ENCODE data around the gene KLHL29. TPM values are rescaled to one million over a fixed set of nuclear protein-coding genes. Genes with fewer than 3 reads are reported as not detected.
A peak's percentile ranks its signal among the peaks of the same experiment; 100 is the strongest.

Gene KLHL29
- total RNA-seq, 1 experiment from 2014 or later: 2.4 TPM

- WGBS (ENCODE audit: extremely low coverage, insufficient read length, low lambda C conversion rate): no CpG with 5 or more reads among the region's 5 CpGs
- H3K4ac ChIP-seq (ENCODE audit: low read depth, low read length): no peak overlapping the region
These were observed 239.4 kb downstream of the KLHL29 start for GRCh38 chr2:23624378-23624777.

More at GRCh38 chr2:23624378-23624777, 239.4 kb downstream of the KLHL29 start:
- Mint-ChIP-seq H3K36me3 (ENCODE audit: insufficient read depth in 1 of 3, low read depth in 3 of 3) (peaks cover 0 to 8% (median 6%) of the 10 kb centered on the region in 3 experiments; a peak in 4 of 7 replicates), H3K9me3 (peaks cover 8 to 15% of the 10 kb centered on the region in 2 experiments), H3K27ac (no peak overlapping the region), H3K4me3 (no peak overlapping the region), H3K27me3 (ENCODE audit: low read depth) (no peaks in the 10 kb centered on the region; the same call in 1 of the 2 replicates), H3K4me1 (peaks cover 19 to 24% of the 10 kb centered on the region in 2 experiments)
- Histone ChIP-seq H2BK5ac (ENCODE audit: insufficient read length, low read length) (no peak overlapping the region), H2BK120ac (ENCODE audit: low read depth, low read length, poor library complexity, severe bottlenecking) (no peak overlapping the region), H4K5ac (ENCODE audit: insufficient read length, low read depth, low read length) (no peak overlapping the region), H3K27ac (ENCODE audit: insufficient read length, low read depth, low read length) (no peak overlapping the region), H3K4me2 (ENCODE audit: insufficient read depth, insufficient read length, low read length) (no peak overlapping the region), H2AFZ (ENCODE audit: low read length) (no peak overlapping the region), H3K79me1 (ENCODE audit: insufficient read depth, low read depth, low read length, poor library complexity, severe bottlenecking) (no peaks in the 10 kb centered on the region), H3K79me2 (ENCODE audit: insufficient read depth, low read length) (no peaks in the 10 kb centered on the region), H3K9ac (ENCODE audit: extremely low read depth, insufficient read length, low read length) (no peak overlapping the region), H3K23ac (ENCODE audit: insufficient read length, low read depth, low read length) (no peak overlapping the region), H2BK12ac (ENCODE audit: insufficient read length, low read depth, low read length) (no peak overlapping the region), H2BK15ac (ENCODE audit: low read depth, low read length) (no peak overlapping the region), H3K4me1 (ENCODE audit: insufficient read depth, low read length) (no peaks in the 10 kb centered on the region), H3K14ac (ENCODE audit: insufficient read depth, low read length) (no peak overlapping the region), H3K23me2 (ENCODE audit: insufficient read length, low read depth, low read length, poor library complexity, severe bottlenecking) (no peaks in the 10 kb centered on the region), H3K56ac (ENCODE audit: insufficient read length, low read depth, low read length) (no peak overlapping the region), H3K27me3 (ENCODE audit: insufficient read depth, low read length) (no peaks in the 10 kb centered on the region), H3T11ph (ENCODE audit: low read length) (no peak overlapping the region), H3K9me3 (ENCODE audit: control insufficient read depth, low read depth, low read length) (no peaks in the 10 kb centered on the region), H2BK20ac (ENCODE audit: low read depth, low read length, poor library complexity, severe bottlenecking) (no peak overlapping the region), H4K8ac (replicated peaks; ENCODE audit: insufficient read length, low read depth, low read length) (no peak overlapping the region), H2AK5ac (ENCODE audit: insufficient read length, low read length) (no peak overlapping the region), H4K91ac (ENCODE audit: insufficient read length, low read depth, low read length) (no peak overlapping the region), H4K20me1 (ENCODE audit: control insufficient read depth, insufficient read depth, insufficient read length) (no peaks in the 10 kb centered on the region), H3K18ac (ENCODE audit: insufficient read length, low read depth, low read length) (no peak overlapping the region)
- TF ChIP-seq, protein P1, sequence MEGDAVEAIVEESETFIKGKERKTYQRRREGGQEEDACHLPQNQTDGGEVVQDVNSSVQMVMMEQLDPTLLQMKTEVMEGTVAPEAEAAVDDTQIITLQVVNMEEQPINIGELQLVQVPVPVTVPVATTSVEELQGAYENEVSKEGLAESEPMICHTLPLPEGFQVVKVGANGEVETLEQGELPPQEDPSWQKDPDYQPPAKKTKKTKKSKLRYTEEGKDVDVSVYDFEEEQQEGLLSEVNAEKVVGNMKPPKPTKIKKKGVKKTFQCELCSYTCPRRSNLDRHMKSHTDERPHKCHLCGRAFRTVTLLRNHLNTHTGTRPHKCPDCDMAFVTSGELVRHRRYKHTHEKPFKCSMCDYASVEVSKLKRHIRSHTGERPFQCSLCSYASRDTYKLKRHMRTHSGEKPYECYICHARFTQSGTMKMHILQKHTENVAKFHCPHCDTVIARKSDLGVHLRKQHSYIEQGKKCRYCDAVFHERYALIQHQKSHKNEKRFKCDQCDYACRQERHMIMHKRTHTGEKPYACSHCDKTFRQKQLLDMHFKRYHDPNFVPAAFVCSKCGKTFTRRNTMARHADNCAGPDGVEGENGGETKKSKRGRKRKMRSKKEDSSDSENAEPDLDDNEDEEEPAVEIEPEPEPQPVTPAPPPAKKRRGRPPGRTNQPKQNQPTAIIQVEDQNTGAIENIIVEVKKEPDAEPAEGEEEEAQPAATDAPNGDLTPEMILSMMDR (conservative IDR thresholded peaks at IDR 0.05): peak; percentile 79
- DNase-seq: peak; percentile 64
